ENCODE results near the gene CEP250.

GRCh38 chr20:35546127-35546526 lies 90.7 kb downstream of the CEP250 start:
- TF ChIP-seq, protein P1, sequence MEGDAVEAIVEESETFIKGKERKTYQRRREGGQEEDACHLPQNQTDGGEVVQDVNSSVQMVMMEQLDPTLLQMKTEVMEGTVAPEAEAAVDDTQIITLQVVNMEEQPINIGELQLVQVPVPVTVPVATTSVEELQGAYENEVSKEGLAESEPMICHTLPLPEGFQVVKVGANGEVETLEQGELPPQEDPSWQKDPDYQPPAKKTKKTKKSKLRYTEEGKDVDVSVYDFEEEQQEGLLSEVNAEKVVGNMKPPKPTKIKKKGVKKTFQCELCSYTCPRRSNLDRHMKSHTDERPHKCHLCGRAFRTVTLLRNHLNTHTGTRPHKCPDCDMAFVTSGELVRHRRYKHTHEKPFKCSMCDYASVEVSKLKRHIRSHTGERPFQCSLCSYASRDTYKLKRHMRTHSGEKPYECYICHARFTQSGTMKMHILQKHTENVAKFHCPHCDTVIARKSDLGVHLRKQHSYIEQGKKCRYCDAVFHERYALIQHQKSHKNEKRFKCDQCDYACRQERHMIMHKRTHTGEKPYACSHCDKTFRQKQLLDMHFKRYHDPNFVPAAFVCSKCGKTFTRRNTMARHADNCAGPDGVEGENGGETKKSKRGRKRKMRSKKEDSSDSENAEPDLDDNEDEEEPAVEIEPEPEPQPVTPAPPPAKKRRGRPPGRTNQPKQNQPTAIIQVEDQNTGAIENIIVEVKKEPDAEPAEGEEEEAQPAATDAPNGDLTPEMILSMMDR (IDR thresholded peaks at IDR 0.05; ENCODE audit: poor library complexity, severe bottlenecking), result no peak
- TF ChIP-seq EP300 (conservative IDR thresholded peaks at IDR 0.05; ENCODE audit: poor library complexity, severe bottlenecking), result no peak

All from neural cell (in vitro differentiated cells).